ENCODE measurements around the gene PTPRO. TPM values are rescaled to one million over a fixed set of nuclear protein-coding genes. Genes with fewer than 3 reads are reported as not detected.

The PTPRO gene
- total and polyA plus RNA-seq, 10 of the 15 experiments (the other 5 are each of a cell fraction or from before 2014, with no cell fraction given), result 1.2 to 5.3 (median 3.5) TPM

- intact Hi-C loops (cut with micrococcal nuclease; ENCODE audit: unreplicated experiment), result no loop called here
- no peak for TF ChIP-seq IKZF2 (IDR thresholded peaks at IDR 0.05)
- TF ChIP-seq, protein P1, sequence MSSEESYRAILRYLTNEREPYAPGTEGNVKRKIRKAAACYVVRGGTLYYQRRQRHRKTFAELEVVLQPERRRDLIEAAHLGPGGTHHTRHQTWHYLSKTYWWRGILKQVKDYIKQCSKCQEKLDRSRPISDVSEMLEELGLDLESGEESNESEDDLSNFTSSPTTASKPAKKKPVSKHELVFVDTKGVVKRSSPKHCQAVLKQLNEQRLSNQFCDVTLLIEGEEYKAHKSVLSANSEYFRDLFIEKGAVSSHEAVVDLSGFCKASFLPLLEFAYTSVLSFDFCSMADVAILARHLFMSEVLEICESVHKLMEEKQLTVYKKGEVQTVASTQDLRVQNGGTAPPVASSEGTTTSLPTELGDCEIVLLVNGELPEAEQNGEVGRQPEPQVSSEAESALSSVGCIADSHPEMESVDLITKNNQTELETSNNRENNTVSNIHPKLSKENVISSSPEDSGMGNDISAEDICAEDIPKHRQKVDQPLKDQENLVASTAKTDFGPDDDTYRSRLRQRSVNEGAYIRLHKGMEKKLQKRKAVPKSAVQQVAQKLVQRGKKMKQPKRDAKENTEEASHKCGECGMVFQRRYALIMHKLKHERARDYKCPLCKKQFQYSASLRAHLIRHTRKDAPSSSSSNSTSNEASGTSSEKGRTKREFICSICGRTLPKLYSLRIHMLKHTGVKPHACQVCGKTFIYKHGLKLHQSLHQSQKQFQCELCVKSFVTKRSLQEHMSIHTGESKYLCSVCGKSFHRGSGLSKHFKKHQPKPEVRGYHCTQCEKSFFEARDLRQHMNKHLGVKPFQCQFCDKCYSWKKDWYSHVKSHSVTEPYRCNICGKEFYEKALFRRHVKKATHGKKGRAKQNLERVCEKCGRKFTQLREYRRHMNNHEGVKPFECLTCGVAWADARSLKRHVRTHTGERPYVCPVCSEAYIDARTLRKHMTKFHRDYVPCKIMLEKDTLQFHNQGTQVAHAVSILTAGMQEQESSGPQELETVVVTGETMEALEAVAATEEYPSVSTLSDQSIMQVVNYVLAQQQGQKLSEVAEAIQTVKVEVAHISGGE (CRISPR knock-in tag; IDR thresholded peaks at IDR 0.05), result no peak
- DNase-seq (ENCODE audit: low read depth, low spot score), result no peak
- H3K27ac ChIP-seq (ENCODE audit: control insufficient read depth, insufficient read depth), result no peak overlapping the region
- CTCF ChIA-PET, result no interaction called here
- in situ Hi-C loops (cut with MboI), result no loop called here
- H3K79me2 ChIP-seq (ENCODE audit: control insufficient read depth, insufficient read depth, low read length), result no peaks in the 10 kb centered on the region
- no TSS peak for BruUV-seq (replicated peaks)
- POLR2A ChIA-PET, result no interaction called here
- WGBS (ENCODE audit: insufficient coverage, insufficient replicate concordance, low lambda C conversion rate, missing lambda C conversion rate), result 30% methylated on average over 3 of the region's 3 CpGs
- RAD21 ChIA-PET (ENCODE audit: unreplicated experiment), result no interaction called here
- H3K4me2 ChIP-seq (ENCODE audit: control insufficient read depth, insufficient read depth), result no peak overlapping the region
- H2AFZ ChIP-seq (ENCODE audit: control insufficient read depth, low read depth, low read length), result no peak overlapping the region
- SMC1A ChIA-PET (ENCODE audit: uncharacterized antibody, unreplicated experiment), result no interaction called here
- no peaks in the 10 kb centered on the region for H3K36me3 ChIP-seq (ENCODE audit: control insufficient read depth in 2 of 2, insufficient read depth in 2 of 2, low read length in 1 of 2)
- no peaks in the 10 kb centered on the region for H3K27me3 ChIP-seq (replicated peaks in 1 of 2; ENCODE audit: control insufficient read depth in 2 of 2, insufficient read depth in 2 of 2, low read length in 1 of 2)
- H3K4me3 ChIP-seq, result no peak overlapping the region
- no peak for ATAC-seq
- FAIRE-seq, result no peak
- no peaks in the 10 kb centered on the region for H3K9me3 ChIP-seq (replicated peaks; ENCODE audit: control insufficient read depth, insufficient read depth, low read length)
- H3K4me1 ChIP-seq (ENCODE audit: control insufficient read depth, insufficient read depth, low read length), result no peaks in the 10 kb centered on the region
- no peak overlapping the region for H3K9ac ChIP-seq (ENCODE audit: control insufficient read depth, insufficient read depth, low read length)
- H4K20me1 ChIP-seq (ENCODE audit: control insufficient read depth, insufficient read depth), result no peaks in the 10 kb centered on the region
Observed at GRCh38 chr12:15443050-15443449, 120.7 kb downstream of the PTPRO start.

GRCh38 chr12:15443611-15444010, 121.3 kb downstream of the PTPRO start:
- Histone ChIP-seq H4K20me1 (ENCODE audit: control insufficient read depth, insufficient read depth) (no peaks in the 10 kb centered on the region), H3K4me3 (no peak overlapping the region), H3K9me3 (replicated peaks; ENCODE audit: control insufficient read depth, insufficient read depth, low read length) (no peaks in the 10 kb centered on the region), H3K27me3 (replicated peaks in 1 of 2; ENCODE audit: control insufficient read depth in 2 of 2, insufficient read depth in 2 of 2, low read length in 1 of 2) (no peaks in the 10 kb centered on the region), H3K9ac (ENCODE audit: control insufficient read depth, insufficient read depth, low read length) (no peak overlapping the region), H3K36me3 (ENCODE audit: control insufficient read depth in 2 of 2, insufficient read depth in 2 of 2, low read length in 1 of 2) (no peaks in the 10 kb centered on the region), H3K27ac (ENCODE audit: control insufficient read depth, insufficient read depth) (no peak overlapping the region), H3K79me2 (ENCODE audit: control insufficient read depth, insufficient read depth, low read length) (no peaks in the 10 kb centered on the region), H3K4me1 (ENCODE audit: control insufficient read depth, insufficient read depth, low read length) (no peaks in the 10 kb centered on the region), H3K4me2 (ENCODE audit: control insufficient read depth, insufficient read depth) (no peak overlapping the region), H2AFZ (ENCODE audit: control insufficient read depth, low read depth, low read length) (no peak overlapping the region)
- intact Hi-C loops (cut with micrococcal nuclease; ENCODE audit: unreplicated experiment), result no loop called here
- BruUV-seq (replicated peaks), result no TSS peak
- no peak for FAIRE-seq
- WGBS (ENCODE audit: insufficient coverage, insufficient replicate concordance, low lambda C conversion rate, missing lambda C conversion rate), result 1% methylated on average over 4 of the region's 4 CpGs
- in situ Hi-C loops (cut with MboI), result no loop called here
- ChIA-PET SMC1A (ENCODE audit: uncharacterized antibody, unreplicated experiment) (no interaction called here), POLR2A (no interaction called here), RAD21 (ENCODE audit: unreplicated experiment) (no interaction called here), CTCF (no interaction called here)
- no peak for ATAC-seq
- DNase-seq (ENCODE audit: low read depth, low spot score), result no peak
- TF ChIP-seq PAX8 (IDR thresholded peaks at IDR 0.05) (no peak), HDAC6 (IDR thresholded peaks at IDR 0.05; ENCODE audit: unreplicated experiment) (no peak), STAT3 (IDR thresholded peaks at IDR 0.05; ENCODE audit: low read depth, low read length) (no peak), CREB1 (IDR thresholded peaks at IDR 0.05; ENCODE audit: low read depth) (no peak), TAF1 (IDR thresholded peaks at IDR 0.05; ENCODE audit: borderline replicate concordance, low read depth, low read length) (no peak), DPF2 (IDR thresholded peaks at IDR 0.05) (no peak)
- TF ChIP-seq, protein P2, sequence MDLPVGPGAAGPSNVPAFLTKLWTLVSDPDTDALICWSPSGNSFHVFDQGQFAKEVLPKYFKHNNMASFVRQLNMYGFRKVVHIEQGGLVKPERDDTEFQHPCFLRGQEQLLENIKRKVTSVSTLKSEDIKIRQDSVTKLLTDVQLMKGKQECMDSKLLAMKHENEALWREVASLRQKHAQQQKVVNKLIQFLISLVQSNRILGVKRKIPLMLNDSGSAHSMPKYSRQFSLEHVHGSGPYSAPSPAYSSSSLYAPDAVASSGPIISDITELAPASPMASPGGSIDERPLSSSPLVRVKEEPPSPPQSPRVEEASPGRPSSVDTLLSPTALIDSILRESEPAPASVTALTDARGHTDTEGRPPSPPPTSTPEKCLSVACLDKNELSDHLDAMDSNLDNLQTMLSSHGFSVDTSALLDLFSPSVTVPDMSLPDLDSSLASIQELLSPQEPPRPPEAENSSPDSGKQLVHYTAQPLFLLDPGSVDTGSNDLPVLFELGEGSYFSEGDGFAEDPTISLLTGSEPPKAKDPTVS (IDR thresholded peaks at IDR 0.05; ENCODE audit: low read depth, low read length), result no peak
- TF ChIP-seq, protein P3, sequence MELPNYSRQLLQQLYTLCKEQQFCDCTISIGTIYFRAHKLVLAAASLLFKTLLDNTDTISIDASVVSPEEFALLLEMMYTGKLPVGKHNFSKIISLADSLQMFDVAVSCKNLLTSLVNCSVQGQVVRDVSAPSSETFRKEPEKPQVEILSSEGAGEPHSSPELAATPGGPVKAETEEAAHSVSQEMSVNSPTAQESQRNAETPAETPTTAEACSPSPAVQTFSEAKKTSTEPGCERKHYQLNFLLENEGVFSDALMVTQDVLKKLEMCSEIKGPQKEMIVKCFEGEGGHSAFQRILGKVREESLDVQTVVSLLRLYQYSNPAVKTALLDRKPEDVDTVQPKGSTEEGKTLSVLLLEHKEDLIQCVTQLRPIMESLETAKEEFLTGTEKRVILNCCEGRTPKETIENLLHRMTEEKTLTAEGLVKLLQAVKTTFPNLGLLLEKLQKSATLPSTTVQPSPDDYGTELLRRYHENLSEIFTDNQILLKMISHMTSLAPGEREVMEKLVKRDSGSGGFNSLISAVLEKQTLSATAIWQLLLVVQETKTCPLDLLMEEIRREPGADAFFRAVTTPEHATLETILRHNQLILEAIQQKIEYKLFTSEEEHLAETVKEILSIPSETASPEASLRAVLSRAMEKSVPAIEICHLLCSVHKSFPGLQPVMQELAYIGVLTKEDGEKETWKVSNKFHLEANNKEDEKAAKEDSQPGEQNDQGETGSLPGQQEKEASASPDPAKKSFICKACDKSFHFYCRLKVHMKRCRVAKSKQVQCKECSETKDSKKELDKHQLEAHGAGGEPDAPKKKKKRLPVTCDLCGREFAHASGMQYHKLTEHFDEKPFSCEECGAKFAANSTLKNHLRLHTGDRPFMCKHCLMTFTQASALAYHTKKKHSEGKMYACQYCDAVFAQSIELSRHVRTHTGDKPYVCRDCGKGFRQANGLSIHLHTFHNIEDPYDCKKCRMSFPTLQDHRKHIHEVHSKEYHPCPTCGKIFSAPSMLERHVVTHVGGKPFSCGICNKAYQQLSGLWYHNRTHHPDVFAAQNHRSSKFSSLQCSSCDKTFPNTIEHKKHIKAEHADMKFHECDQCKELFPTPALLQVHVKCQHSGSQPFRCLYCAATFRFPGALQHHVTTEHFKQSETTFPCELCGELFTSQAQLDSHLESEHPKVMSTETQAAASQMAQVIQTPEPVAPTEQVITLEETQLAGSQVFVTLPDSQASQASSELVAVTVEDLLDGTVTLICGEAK (IDR thresholded peaks at IDR 0.05; ENCODE audit: borderline replicate concordance), result no peak

Measured in GM12878 (cell line).